Gastrocnemius medialis (tissue), 4 donors: ENCODE data around the gene FAAP20.
A peak's percentile ranks its signal among the peaks of the same experiment; 100 is the strongest.

Experiments
- POLR2A ChIP-seq, 2 donors: fragments of 450-650 bp; IDR thresholded peaks; one replicate each; pipeline ENCODE4 v1.6.1; 2017; ENCODE audit warnings: antibody characterized with exemption in 2 of 2, mild to moderate bottlenecking in 2 of 2, moderate library complexity in 2 of 2
- TF ChIP-seq, protein P1 (sequence below), 5 experiments: fragments of 450-650 bp in 3 of 5; fragments of 200-600 bp in 2 of 5; sonication (generic) in 2 of 5; IDR thresholded peaks in 4 of 5; conservative IDR thresholded peaks in 1 of 5; 1 replicate in 4 of 5; 2 replicates in 1 of 5; pipeline ENCODE4 v1.5.1; 2016 to 2019; ENCODE audit warnings: antibody characterized with exemption in 5 of 5, mild to moderate bottlenecking in 3 of 5, moderate library complexity in 3 of 5

DNA sequence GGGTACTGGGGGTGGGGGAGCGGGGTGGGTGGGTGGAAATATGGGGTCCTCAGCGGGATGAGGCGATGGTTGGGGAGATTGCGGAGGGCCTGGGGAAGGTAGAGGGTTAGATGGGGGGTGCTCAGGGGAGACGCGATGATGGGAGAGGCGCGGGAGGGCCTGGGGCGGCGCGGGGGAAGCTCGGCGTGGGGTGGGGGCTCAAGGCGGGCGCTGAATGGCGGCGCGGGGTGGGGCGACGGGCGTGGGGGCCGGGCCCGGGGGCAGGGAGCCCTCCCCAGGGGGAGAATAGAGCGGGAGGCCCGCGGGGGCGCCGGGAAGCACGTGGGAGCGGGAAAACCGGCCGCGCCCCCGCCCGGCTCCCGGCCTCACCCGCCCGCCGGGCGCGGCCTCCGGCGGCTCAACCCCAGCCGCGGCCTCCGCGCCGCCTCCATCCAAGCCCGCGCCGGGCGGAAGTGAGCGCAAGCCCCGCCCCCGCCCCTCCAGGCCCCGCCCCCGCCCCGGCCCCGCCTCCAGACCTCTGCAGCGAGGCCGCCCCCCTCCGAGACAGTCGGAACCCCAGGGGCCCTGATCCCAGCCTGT lies at the start of gene FAAP20:
- TF ChIP-seq POLR2A (IDR thresholded peaks at IDR 0.05), result peak; percentile 62 to 68
- TF ChIP-seq, protein P1, sequence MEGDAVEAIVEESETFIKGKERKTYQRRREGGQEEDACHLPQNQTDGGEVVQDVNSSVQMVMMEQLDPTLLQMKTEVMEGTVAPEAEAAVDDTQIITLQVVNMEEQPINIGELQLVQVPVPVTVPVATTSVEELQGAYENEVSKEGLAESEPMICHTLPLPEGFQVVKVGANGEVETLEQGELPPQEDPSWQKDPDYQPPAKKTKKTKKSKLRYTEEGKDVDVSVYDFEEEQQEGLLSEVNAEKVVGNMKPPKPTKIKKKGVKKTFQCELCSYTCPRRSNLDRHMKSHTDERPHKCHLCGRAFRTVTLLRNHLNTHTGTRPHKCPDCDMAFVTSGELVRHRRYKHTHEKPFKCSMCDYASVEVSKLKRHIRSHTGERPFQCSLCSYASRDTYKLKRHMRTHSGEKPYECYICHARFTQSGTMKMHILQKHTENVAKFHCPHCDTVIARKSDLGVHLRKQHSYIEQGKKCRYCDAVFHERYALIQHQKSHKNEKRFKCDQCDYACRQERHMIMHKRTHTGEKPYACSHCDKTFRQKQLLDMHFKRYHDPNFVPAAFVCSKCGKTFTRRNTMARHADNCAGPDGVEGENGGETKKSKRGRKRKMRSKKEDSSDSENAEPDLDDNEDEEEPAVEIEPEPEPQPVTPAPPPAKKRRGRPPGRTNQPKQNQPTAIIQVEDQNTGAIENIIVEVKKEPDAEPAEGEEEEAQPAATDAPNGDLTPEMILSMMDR (IDR thresholded peaks at IDR 0.05 in 4 of 5, conservative IDR thresholded peaks at IDR 0.05 in 1 of 5), result no peak
